Measurements from ENCODE around the gene PNMA8C. TPM values are rescaled to one million over a fixed set of nuclear protein-coding genes. Genes with fewer than 3 reads are reported as not detected.

The PNMA8C gene
- total and polyA plus RNA-seq, 11 donors, result 0.07 to 0.19 (median 0.12) TPM; not detected in 3

- ATAC-seq (no peak), DNase-seq (no peak)
- TF ChIP-seq POLR2A (IDR thresholded peaks at IDR 0.05) (no peak), CTCF (IDR thresholded peaks at IDR 0.05) (no peak)
- 92 to 95% (median 94%) methylated on average over 9 to 10 of the region's 10 CpGs for WGBS, 4 donors
- Histone ChIP-seq H3K4me3 (no peak overlapping the region), H3K36me3 (peaks cover 0 to 93% (median 79%) of the 10 kb centered on the region in 9 donors), H3K9me3 (no peaks in the 10 kb centered on the region), H3K27ac (no peak overlapping the region), H3K27me3 (no peaks in the 10 kb centered on the region), H3K4me1 (peaks cover 0 to 20% (median 6%) of the 10 kb centered on the region in 12 donors)
- intact Hi-C loops (cut with DNase I), result no loop called here
Observed at GRCh38 chr19:46386151-46386550, 42.6 kb downstream of the PNMA8C start.

GRCh38 chr19:46385636-46386035 is 43.1 kb downstream of the PNMA8C start:
- H3K9me3 ChIP-seq, result no peaks in the 10 kb centered on the region
- no peak overlapping the region for H3K4me3 ChIP-seq
- peaks cover 0 to 20% (median 6%) of the 10 kb centered on the region in 12 donors for H3K4me1 ChIP-seq
- ATAC-seq, result no peak
- 87 to 90% (median 88%) methylated on average over 11 of the region's 11 CpGs for WGBS, 4 donors
- H3K27me3 ChIP-seq, result no peaks in the 10 kb centered on the region
- TF ChIP-seq POLR2A (IDR thresholded peaks at IDR 0.05) (no peak), CTCF (IDR thresholded peaks at IDR 0.05) (no peak)
- DNase-seq, result no peak
- H3K36me3 ChIP-seq, result peaks cover 0 to 89% (median 79%) of the 10 kb centered on the region in 9 donors
- intact Hi-C loops (cut with DNase I), result no loop called here
- no peak overlapping the region for H3K27ac ChIP-seq

- Histone ChIP-seq H3K36me3 (peaks cover 0 to 87% (median 77%) of the 10 kb centered on the region in 9 donors), H3K27me3 (no peaks in the 10 kb centered on the region), H3K27ac (peak overlapping the region in 6 of 12 donors; percentile 0 to 52 (median 24)), H3K4me1 (peaks cover 0 to 28% (median 10%) of the 10 kb centered on the region in 12 donors), H3K9me3 (no peaks in the 10 kb centered on the region), H3K4me3 (no peak overlapping the region)
- peak; percentile 38 to 80 (median 76) for ATAC-seq
- intact Hi-C loops (cut with DNase I), result no loop called here
- TF ChIP-seq POLR2A (IDR thresholded peaks at IDR 0.05), result no peak
- TF ChIP-seq CTCF (IDR thresholded peaks at IDR 0.05), result no peak
- peak in 3 of 5 donors; percentile 58 to 73 (median 73) for DNase-seq
- WGBS, 4 donors, result 46 to 67% (median 60%) methylated on average over 9 to 11 of the region's 11 CpGs
Observed at GRCh38 chr19:46384396-46384795, 44.3 kb downstream of the PNMA8C start.

- Histone ChIP-seq H3K27me3 (no peaks in the 10 kb centered on the region), H3K4me3 (no peak overlapping the region), H3K36me3 (peaks cover 0 to 89% (median 79%) of the 10 kb centered on the region in 9 donors), H3K4me1 (peaks cover 0 to 34% (median 13%) of the 10 kb centered on the region in 12 donors), H3K9me3 (no peaks in the 10 kb centered on the region), H3K27ac (peak overlapping the region in 6 of 12 donors; percentile 0 to 52 (median 24))
- intact Hi-C loops (cut with DNase I), result no loop called here
- WGBS, 4 donors, result 68 to 77% (median 72%) methylated on average over 6 to 7 of the region's 7 CpGs
- TF ChIP-seq CTCF (IDR thresholded peaks at IDR 0.05) (no peak), POLR2A (IDR thresholded peaks at IDR 0.05) (no peak)
- ATAC-seq, result peak in 3 of 4 donors; percentile 34 to 49 (median 49)
- DNase-seq, result peak in 2 of 5 donors; percentile 42 to 47
Observed at GRCh38 chr19:46383846-46384245, 44.9 kb downstream of the PNMA8C start.

All from heart left ventricle (tissue), 16 donors.